T-helper 2 cell (primary cell): ENCODE results near the gene PRAMEF1.
"Not testable (repeated sequence)": the region's sequence is repeated elsewhere in the genome, so short reads cannot be mapped to it uniquely, and the experiment has no call there.

Source experiments
- DNase-seq, 5 experiments: peaks; one replicate each; pipeline versions ENCODE4 v3.0.0 to v3.0.0-alpha.2; 2012 to 2022

Gene PRAMEF1

GRCh38 chr1:12776801-12777557 lies 14.2 kb upstream of the PRAMEF1 start:
- DNase-seq, result no peak

GRCh38 chr1:12778061-12778460 lies 13.1 kb upstream of the PRAMEF1 start:
- no peak for DNase-seq

GRCh38 chr1:12778907-12779306 lies 12.3 kb upstream of the PRAMEF1 start:
- no peak for DNase-seq

- not testable (repeated sequence) for DNase-seq
Measured at GRCh38 chr1:12781488-12781887, 9.7 kb upstream of the PRAMEF1 start.

DNA sequence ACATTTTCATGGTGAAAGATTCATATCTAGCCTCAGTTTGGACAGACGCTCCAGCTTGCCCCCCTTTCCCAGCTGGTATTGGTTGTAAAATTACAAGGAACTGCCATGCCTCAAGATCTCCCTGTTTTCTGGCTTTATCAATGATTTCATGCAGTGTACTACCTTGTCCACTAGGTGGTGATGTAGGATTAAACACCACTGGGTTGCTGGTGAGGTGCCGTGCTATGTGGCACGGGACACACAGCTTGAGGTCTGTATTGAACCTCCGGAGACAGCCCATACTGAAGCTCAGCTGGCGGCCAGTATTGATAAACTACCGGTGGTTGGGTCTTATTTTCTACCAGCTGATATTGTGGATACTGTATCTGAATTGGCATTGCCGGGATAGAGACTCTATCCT lies 7.4 kb upstream of the PRAMEF1 start:
- peak in 1 of 5 experiments; percentile 5 for DNase-seq

DNA sequence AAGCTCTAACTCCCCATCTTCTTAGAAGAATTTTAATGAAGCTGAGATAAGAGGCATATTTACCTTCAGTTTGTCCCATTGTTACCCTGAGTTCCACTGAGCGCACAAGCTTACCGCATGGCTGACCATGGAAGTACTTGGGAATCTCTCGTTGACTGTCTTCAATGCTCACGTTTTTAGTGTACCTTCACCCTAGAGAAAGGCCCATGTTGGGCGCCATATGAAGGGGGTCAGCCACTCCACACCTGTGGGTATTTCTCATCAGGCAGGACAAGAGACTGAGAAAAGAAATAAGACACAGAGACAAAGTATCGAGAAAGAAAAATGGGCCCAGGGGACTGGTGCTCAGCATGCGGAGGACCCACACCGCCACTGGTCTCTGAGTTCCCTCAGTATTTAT lies 6.5 kb upstream of the PRAMEF1 start:
- DNase-seq, result peak in 1 of 5 experiments; percentile 27

GRCh38 chr1:12798911-12799310 lies 7.7 kb downstream of the PRAMEF1 start:
- DNase-seq, result no peak

DNA sequence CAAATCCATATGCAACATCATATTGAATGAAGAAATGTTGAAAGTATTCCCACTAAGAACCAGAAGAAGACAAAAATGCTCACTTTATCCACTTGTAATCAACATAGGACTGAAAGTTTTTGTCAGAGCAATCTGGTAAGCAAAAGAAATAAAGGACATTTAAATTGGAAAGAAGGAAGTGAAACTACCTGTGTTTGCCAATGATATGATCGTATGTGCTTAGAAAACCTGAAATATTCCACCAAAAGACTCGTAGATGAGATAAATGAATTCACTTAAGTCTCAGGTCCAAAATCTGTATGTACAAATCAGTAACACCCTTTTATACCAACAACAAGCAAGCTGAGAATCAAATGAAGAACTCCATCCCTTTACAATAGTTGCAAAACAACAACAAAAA lies 8.5 kb downstream of the PRAMEF1 start:
- no peak for DNase-seq

DNA sequence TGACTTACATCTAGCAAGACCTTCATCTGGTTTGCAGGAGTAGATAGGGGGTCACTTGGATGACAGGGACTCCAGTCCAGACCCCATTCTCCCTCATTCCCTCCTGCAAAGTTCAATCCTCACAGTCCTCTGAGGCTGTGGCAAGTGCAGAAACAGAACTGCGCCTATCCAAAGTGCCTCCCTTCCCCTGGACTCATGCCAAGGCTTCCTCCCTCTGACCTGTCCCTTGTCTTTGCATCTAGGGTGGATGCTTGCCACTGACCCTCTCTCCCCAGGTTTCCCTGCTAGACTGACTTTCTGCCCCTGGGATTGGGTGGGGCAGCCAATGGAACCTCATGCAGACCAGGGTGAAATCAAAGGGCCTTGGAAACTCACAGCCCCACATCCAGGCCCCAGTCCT lies 18.7 kb downstream of the PRAMEF1 start:
- DNase-seq, result no peak

DNA sequence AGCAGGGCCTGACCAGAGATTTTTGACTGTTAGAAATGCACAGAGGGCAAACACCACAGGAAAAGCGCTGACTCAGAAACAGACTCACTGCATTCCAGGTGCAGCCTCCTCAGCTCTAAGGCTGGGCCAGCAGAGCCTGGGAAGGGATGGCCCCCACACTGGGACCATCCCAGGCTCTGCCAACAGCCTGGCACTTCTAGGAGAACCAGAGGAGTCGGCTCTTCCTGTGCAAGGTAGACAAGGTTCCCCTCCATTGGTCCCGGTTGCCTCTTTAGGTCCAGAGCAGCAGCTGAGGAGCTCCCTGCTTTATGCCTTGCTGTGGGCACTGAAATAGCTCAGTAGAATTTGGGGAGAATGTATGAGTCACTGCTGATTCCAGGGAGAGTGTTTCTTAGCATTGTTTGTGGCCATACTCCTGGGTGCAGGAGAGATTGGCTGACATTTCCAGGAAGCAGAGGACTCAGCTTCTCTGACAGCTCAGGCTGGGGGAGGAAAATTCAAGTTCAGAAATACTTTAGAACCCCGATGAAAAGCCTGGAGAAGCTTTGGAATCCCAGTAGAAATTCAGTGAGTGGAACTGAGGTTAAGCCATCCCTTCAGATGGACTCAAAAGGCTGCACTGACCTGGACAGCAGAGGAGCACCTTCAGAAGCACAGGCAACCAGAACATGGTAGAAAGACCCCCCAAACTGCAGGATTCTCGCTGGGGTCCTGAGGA lies 19.7 kb downstream of the PRAMEF1 start:
- DNase-seq, result no peak

DNA sequence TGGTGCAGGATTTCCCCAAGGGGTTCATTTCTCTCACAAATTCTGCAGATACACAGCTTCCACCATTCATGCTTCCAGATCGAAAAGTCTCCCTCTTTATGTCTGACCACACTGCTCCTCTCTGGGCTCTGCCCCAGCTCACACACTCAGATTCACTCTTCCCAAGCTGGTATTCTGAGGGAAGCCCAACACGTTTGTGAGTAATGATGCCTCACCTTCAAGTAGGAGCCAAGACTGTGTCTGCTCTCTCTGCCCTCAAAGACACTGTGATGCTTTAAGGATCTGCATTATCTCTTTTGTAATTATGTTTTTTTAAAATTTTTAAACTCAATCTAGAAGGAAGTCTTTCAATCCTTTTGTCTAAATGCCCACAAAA lies 20.2 kb downstream of the PRAMEF1 start:
- DNase-seq, result no peak

- not testable (repeated sequence) for DNase-seq
Measured at GRCh38 chr1:12819061-12819460, 27.9 kb downstream of the PRAMEF1 start.

GRCh38 chr1:12831310-12831709 lies 40.1 kb downstream of the PRAMEF1 start, which contains the start of gene PRAMEF11:
TSS of gene PRAMEF11 (minus strand) at chr1:12831410. CDS start at chr1:12828789, 2,621 bp downstream.
- DNase-seq, result not testable (repeated sequence)

DNA sequence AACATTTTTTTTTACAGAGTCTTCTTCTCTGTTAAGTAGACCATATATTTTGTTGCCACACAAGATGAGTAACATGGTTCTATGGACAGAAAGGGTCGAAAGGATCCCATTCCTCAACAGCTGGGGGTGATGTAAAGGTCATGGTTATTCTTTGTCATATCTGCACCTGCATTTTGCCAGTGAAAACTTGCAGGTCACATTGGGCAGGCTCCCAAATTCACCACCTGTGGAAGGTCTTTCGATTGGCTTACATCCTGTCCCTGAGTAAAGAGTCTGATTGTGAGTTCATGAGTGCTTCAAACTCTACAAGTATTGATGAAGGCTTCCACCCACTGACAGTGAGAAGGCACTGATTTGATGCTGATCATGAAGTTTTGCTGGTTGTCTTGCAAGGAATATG lies 42.1 kb downstream of the PRAMEF1 start:
- DNase-seq, result not testable (repeated sequence)
